Subcutaneous abdominal adipose tissue (tissue), 5 donors: Measurements from ENCODE around the gene RDH14.

Source experiments
- H3K27ac ChIP-seq: one replicate; pipeline ENCODE4 v1.7.0; 2013; ENCODE audit warnings: low read depth, mild to moderate bottlenecking, inconsistent platforms, low read length, moderate library complexity
- H3K27me3 ChIP-seq, 5 donors: one replicate each; pipeline ENCODE4 v1.7.0; 2013; ENCODE audit warnings: low read length in 5 of 5, inconsistent platforms in 1 of 5; ENCODE audit not compliant: control insufficient read depth in 5 of 5, insufficient read depth in 4 of 5
- H3K36me3 ChIP-seq, 5 donors: one replicate each; pipeline ENCODE4 v1.7.0; 2013; ENCODE audit warnings: low read length in 5 of 5; ENCODE audit not compliant: control insufficient read depth in 5 of 5, insufficient read depth in 5 of 5
- H3K4me1 ChIP-seq, 5 donors: one replicate each; pipeline ENCODE4 v1.7.0; 2013; ENCODE audit warnings: low read length in 5 of 5, mild to moderate bottlenecking in 3 of 5, moderate library complexity in 1 of 5; ENCODE audit not compliant: control insufficient read depth in 5 of 5, insufficient read depth in 5 of 5
- H3K4me3 ChIP-seq, 5 donors: one replicate each; pipeline ENCODE4 v1.7.0; 2013; ENCODE audit warnings: low read length in 5 of 5, low read depth in 1 of 5
- H3K9ac ChIP-seq, 5 donors: one replicate each; pipeline ENCODE4 v1.7.0; 2013; ENCODE audit warnings: low read length in 5 of 5, mild to moderate bottlenecking in 4 of 5, moderate library complexity in 3 of 5
- H3K9me3 ChIP-seq, 5 donors: one replicate each; pipeline ENCODE4 v1.7.0; 2013; ENCODE audit warnings: low read length in 5 of 5; ENCODE audit not compliant: control insufficient read depth in 5 of 5
- donor health status: healthy.
- donor health status: healthy.
- donor health status: healthy.
- donor health status: healthy.
- donor health status: healthy.

The RDH14 gene

GRCh38 chr2:18527326-18527725, 33.1 kb downstream of the RDH14 start:
- no peaks in the 10 kb centered on the region for H3K27me3 ChIP-seq
- no peaks in the 10 kb centered on the region for H3K4me1 ChIP-seq
- no peak overlapping the region for H3K27ac ChIP-seq

GRCh38 chr2:18526429-18526828, 34.0 kb downstream of the RDH14 start:
- Histone ChIP-seq H3K4me1 (no peaks in the 10 kb centered on the region), H3K27ac (no peak overlapping the region)

More at GRCh38 chr2:18527326-18527725, 33.1 kb downstream of the RDH14 start:
- no peak overlapping the region for H3K9ac ChIP-seq
- H3K9me3 ChIP-seq: no peaks in the 10 kb centered on the region
- H3K4me3 ChIP-seq: no peak overlapping the region
- H3K36me3 ChIP-seq: no peaks in the 10 kb centered on the region

GRCh38 chr2:18525852-18526251, 34.6 kb downstream of the RDH14 start:
- Histone ChIP-seq H3K4me1 (peaks cover 0 to 3% (median 0%) of the 10 kb centered on the region in 5 donors), H3K27me3 (no peaks in the 10 kb centered on the region), H3K9ac (no peak overlapping the region), H3K4me3 (no peak overlapping the region), H3K27ac (no peak overlapping the region), H3K36me3 (no peaks in the 10 kb centered on the region), H3K9me3 (no peaks in the 10 kb centered on the region)

More at GRCh38 chr2:18526429-18526828, 34.0 kb downstream of the RDH14 start:
- Histone ChIP-seq H3K27me3 (no peaks in the 10 kb centered on the region), H3K9me3 (no peaks in the 10 kb centered on the region), H3K9ac (no peak overlapping the region), H3K4me3 (no peak overlapping the region), H3K36me3 (no peaks in the 10 kb centered on the region)

GRCh38 chr2:18525236-18525635, 35.2 kb downstream of the RDH14 start:
- H3K27me3 ChIP-seq: peaks cover 0 to 2% (median 0%) of the 10 kb centered on the region in 5 donors
- peaks cover 0 to 5% (median 0%) of the 10 kb centered on the region in 5 donors for H3K4me1 ChIP-seq
- no peaks in the 10 kb centered on the region for H3K36me3 ChIP-seq
- H3K27ac ChIP-seq: no peak overlapping the region
- H3K4me3 ChIP-seq: no peak overlapping the region
- no peak overlapping the region for H3K9ac ChIP-seq
- no peaks in the 10 kb centered on the region for H3K9me3 ChIP-seq

- Histone ChIP-seq H3K36me3 (no peaks in the 10 kb centered on the region), H3K4me3 (no peak overlapping the region), H3K9ac (no peak overlapping the region), H3K27ac (no peak overlapping the region), H3K27me3 (peaks cover 0 to 11% (median 3%) of the 10 kb centered on the region in 5 donors), H3K9me3 (no peaks in the 10 kb centered on the region), H3K4me1 (peaks cover 0 to 13% (median 0%) of the 10 kb centered on the region in 5 donors)
Observed at GRCh38 chr2:18522484-18523146, 37.8 kb downstream of the RDH14 start.

GRCh38 chr2:18520451-18521425, 39.7 kb downstream of the RDH14 start:
- no peak overlapping the region for H3K27ac ChIP-seq
- H3K4me3 ChIP-seq: peak overlapping the region in 1 of 5 donors; percentile 20
- peaks cover 0 to 11% (median 3%) of the 10 kb centered on the region in 5 donors for H3K27me3 ChIP-seq
- no peaks in the 10 kb centered on the region for H3K36me3 ChIP-seq
- H3K9ac ChIP-seq: no peak overlapping the region
- H3K9me3 ChIP-seq: no peaks in the 10 kb centered on the region
- peaks cover 0 to 13% (median 0%) of the 10 kb centered on the region in 5 donors for H3K4me1 ChIP-seq

GRCh38 chr2:18519914-18520450, 40.5 kb downstream of the RDH14 start:
- Histone ChIP-seq H3K27me3 (peaks cover 0 to 11% (median 3%) of the 10 kb centered on the region in 5 donors), H3K9me3 (no peaks in the 10 kb centered on the region), H3K9ac (no peak overlapping the region), H3K27ac (no peak overlapping the region), H3K36me3 (no peaks in the 10 kb centered on the region), H3K4me3 (peak overlapping the region in 1 of 5 donors; percentile 20), H3K4me1 (peaks cover 0 to 14% (median 3%) of the 10 kb centered on the region in 5 donors)

GRCh38 chr2:18518116-18519111, 42.0 kb downstream of the RDH14 start:
- peaks cover 0 to 11% (median 3%) of the 10 kb centered on the region in 5 donors for H3K27me3 ChIP-seq
- no peaks in the 10 kb centered on the region for H3K9me3 ChIP-seq
- no peak overlapping the region for H3K9ac ChIP-seq
- H3K4me3 ChIP-seq: no peak overlapping the region
- peaks cover 0 to 17% (median 6%) of the 10 kb centered on the region in 5 donors for H3K4me1 ChIP-seq
- no peaks in the 10 kb centered on the region for H3K36me3 ChIP-seq
- no peak overlapping the region for H3K27ac ChIP-seq

GRCh38 chr2:18517386-18517785, 43.1 kb downstream of the RDH14 start:
- Histone ChIP-seq H3K9me3 (no peaks in the 10 kb centered on the region), H3K27ac (no peak overlapping the region), H3K9ac (no peak overlapping the region), H3K27me3 (peaks cover 0 to 11% (median 3%) of the 10 kb centered on the region in 5 donors), H3K4me3 (no peak overlapping the region), H3K36me3 (no peaks in the 10 kb centered on the region), H3K4me1 (peaks cover 0 to 17% (median 6%) of the 10 kb centered on the region in 5 donors)
